ENCODE measurements around the gene MVD.

- TF ChIP-seq POLR2A (IDR thresholded peaks at IDR 0.05; ENCODE audit: insufficient read depth in 1 of 2, low read depth in 2 of 2, low read length in 2 of 2) (no peak), MAZ (IDR thresholded peaks at IDR 0.05; ENCODE audit: borderline replicate concordance, low read depth, low read length) (no peak), MAZ (CRISPR knock-in tag; IDR thresholded peaks at IDR 0.05; ENCODE audit: low read depth) (no peak), TAF1 (CRISPR knock-in tag; IDR thresholded peaks at IDR 0.05) (no peak; the same call in 1 of the 2 replicates), MAFK (conservative IDR thresholded peaks at IDR 0.05 in 1 of 2, IDR thresholded peaks at IDR 0.05 in 1 of 2; ENCODE audit: low read length in 2 of 2) (no peak), IRF1 (CRISPR knock-in tag; IDR thresholded peaks at IDR 0.05; ENCODE audit: low read depth) (no peak), KLF13 (CRISPR knock-in tag; IDR thresholded peaks at IDR 0.05) (no peak), EZH2 (conservative IDR thresholded peaks at IDR 0.05; ENCODE audit: low read depth, low read length) (no peak), ZNF136 (CRISPR knock-in tag; IDR thresholded peaks at IDR 0.05; ENCODE audit: low read depth) (no peak), MTF1 (CRISPR knock-in tag; IDR thresholded peaks at IDR 0.05) (no peak)
- TF ChIP-seq, protein P1, sequence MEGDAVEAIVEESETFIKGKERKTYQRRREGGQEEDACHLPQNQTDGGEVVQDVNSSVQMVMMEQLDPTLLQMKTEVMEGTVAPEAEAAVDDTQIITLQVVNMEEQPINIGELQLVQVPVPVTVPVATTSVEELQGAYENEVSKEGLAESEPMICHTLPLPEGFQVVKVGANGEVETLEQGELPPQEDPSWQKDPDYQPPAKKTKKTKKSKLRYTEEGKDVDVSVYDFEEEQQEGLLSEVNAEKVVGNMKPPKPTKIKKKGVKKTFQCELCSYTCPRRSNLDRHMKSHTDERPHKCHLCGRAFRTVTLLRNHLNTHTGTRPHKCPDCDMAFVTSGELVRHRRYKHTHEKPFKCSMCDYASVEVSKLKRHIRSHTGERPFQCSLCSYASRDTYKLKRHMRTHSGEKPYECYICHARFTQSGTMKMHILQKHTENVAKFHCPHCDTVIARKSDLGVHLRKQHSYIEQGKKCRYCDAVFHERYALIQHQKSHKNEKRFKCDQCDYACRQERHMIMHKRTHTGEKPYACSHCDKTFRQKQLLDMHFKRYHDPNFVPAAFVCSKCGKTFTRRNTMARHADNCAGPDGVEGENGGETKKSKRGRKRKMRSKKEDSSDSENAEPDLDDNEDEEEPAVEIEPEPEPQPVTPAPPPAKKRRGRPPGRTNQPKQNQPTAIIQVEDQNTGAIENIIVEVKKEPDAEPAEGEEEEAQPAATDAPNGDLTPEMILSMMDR (CRISPR knock-in tag; IDR thresholded peaks at IDR 0.05), result no peak
These were observed 44.3 kb upstream of the MVD start for GRCh38 chr16:88706965-88707826.

Measured in HepG2 (cell line).